Ishikawa (cell line): ENCODE data around the gene CTR9.

Source experiments
- CEBPB ChIP-seq: IDR thresholded peaks from 2 replicates; pipeline ENCODE4 v1.6.1; 2012
- FOXM1 ChIP-seq: IDR thresholded peaks from 2 replicates; pipeline ENCODE4 v1.6.1; 2012; ENCODE audit warnings: low read depth, borderline replicate concordance
- NFIC ChIP-seq: IDR thresholded peaks from 2 replicates; pipeline ENCODE4 v1.6.1; 2012
- TEAD4 ChIP-seq: IDR thresholded peaks from 2 replicates; pipeline ENCODE4 v1.6.1; 2012
- TF ChIP-seq, protein P1 (sequence below): IDR thresholded peaks from 2 replicates; pipeline ENCODE4 v1.6.1; 2012

DNA sequence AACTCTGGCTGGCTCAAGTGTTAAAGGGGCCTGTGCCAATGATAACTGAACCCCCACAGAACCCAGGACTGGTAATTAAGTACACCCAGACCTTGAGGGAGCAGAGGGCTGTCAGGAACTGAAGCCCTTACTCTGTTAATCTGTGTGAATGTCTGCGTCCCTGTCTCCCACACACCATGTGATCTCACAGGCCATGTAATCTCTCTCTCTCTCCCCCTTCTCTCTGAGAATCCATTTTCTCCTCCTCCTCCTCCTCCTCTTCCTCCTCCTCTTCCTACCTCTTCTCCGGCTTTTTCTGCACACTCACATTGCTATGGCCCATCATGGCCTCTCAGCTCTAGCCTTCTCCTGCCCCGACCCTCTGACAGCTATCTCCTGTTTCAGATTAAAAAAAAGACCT is 42.9 kb upstream of the CTR9 start:
- no peak for TF ChIP-seq FOXM1
- TF ChIP-seq TEAD4 = no peak
- TF ChIP-seq, protein P1, sequence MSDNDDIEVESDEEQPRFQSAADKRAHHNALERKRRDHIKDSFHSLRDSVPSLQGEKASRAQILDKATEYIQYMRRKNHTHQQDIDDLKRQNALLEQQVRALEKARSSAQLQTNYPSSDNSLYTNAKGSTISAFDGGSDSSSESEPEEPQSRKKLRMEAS = no peak
- TF ChIP-seq NFIC = no peak
- no peak for TF ChIP-seq CEBPB
